ENCODE results near the gene MCFD2. TPM values are rescaled to one million over a fixed set of nuclear protein-coding genes. Genes with fewer than 3 reads are reported as not detected.

MCFD2 gene
- total RNA-seq, 1 donor = 265 TPM

DNA sequence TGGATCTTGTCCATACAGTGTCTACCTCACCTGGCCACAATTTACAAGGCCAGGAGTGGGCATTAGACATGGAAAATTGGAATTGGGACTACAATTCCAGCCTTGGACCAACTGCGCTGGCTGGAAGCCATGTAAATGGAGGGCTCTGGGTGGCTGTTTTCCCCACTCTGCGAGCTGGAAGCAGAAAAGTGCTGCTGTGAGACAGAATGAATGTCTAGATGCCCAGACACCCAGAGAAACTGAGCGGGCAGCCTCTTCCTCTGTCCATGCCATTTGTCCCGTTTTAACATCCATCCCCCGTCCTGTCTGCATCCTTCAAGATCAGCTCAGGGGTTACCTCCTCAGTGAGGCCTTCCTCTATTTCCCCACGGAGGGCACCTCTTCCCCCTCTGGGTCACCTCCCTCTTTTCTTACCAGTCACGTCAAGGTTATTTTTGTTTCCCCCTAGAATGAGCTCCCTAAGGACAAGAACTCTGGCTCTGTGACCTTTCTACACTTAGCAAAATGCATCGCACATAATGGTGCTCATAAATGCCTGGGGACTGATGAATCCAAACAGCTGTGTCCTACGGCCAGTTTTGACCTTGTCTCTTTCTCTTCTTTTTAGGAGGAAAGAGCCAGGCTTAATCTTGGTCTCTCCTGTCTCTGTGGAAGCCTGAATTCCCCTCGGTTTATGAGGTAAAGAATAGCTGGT lies 41.2 kb downstream of the MCFD2 start:
- TF ChIP-seq, protein P1, sequence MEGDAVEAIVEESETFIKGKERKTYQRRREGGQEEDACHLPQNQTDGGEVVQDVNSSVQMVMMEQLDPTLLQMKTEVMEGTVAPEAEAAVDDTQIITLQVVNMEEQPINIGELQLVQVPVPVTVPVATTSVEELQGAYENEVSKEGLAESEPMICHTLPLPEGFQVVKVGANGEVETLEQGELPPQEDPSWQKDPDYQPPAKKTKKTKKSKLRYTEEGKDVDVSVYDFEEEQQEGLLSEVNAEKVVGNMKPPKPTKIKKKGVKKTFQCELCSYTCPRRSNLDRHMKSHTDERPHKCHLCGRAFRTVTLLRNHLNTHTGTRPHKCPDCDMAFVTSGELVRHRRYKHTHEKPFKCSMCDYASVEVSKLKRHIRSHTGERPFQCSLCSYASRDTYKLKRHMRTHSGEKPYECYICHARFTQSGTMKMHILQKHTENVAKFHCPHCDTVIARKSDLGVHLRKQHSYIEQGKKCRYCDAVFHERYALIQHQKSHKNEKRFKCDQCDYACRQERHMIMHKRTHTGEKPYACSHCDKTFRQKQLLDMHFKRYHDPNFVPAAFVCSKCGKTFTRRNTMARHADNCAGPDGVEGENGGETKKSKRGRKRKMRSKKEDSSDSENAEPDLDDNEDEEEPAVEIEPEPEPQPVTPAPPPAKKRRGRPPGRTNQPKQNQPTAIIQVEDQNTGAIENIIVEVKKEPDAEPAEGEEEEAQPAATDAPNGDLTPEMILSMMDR (IDR thresholded peaks at IDR 0.05; ENCODE audit: insufficient read depth, low read length) = no peak
- DNase-seq (ENCODE audit: low read depth) = no peak
- no peak overlapping the region for H3K4me3 ChIP-seq (ENCODE audit: low read depth, low read length)

DNA sequence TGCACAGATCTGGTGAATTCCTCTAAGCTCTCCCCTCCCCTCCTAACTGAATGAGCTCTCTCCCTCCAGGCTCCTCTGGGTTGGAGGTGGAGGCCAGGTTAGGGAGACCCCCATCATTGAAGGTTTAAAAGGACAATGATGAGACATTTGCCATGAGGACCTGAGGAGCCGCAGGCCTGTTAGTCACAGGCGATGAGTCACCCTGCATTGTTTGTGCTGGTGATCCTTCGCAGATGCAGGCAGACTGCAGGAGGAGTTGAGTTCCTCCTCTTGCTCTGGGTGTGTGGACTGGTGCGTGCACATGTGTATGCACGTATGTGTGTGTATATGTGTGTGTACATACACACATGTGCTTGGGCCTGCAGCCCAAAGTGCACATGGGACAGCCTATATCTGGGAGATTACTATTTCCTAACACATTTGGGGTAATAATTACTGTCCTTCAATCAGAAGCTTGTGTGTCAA lies 42.0 kb downstream of the MCFD2 start:
- H3K4me3 ChIP-seq (ENCODE audit: low read depth, low read length) = no peak overlapping the region
- TF ChIP-seq, protein P1 (IDR thresholded peaks at IDR 0.05; ENCODE audit: insufficient read depth, low read length) = no peak
- peak; percentile 94 for DNase-seq (ENCODE audit: low read depth)

GRCh38 chr2:46872902-46873603 lies 42.6 kb downstream of the MCFD2 start:
- no peak for DNase-seq (ENCODE audit: low read depth)
- no peak overlapping the region for H3K4me3 ChIP-seq (ENCODE audit: low read depth, low read length)
- TF ChIP-seq, protein P1 (IDR thresholded peaks at IDR 0.05; ENCODE audit: insufficient read depth, low read length) = no peak

- no peak for DNase-seq (ENCODE audit: low read depth)
- no peak overlapping the region for H3K4me3 ChIP-seq (ENCODE audit: low read depth, low read length)
- TF ChIP-seq, protein P1 (IDR thresholded peaks at IDR 0.05; ENCODE audit: insufficient read depth, low read length) = no peak
These were observed 43.6 kb downstream of the MCFD2 start for GRCh38 chr2:46871976-46872381.

- TF ChIP-seq, protein P1 (IDR thresholded peaks at IDR 0.05; ENCODE audit: insufficient read depth, low read length) = no peak
- peak; percentile 37 for DNase-seq (ENCODE audit: low read depth)
- no peak overlapping the region for H3K4me3 ChIP-seq (ENCODE audit: low read depth, low read length)
These were observed 45.4 kb downstream of the MCFD2 start for GRCh38 chr2:46870051-46870839.

DNA sequence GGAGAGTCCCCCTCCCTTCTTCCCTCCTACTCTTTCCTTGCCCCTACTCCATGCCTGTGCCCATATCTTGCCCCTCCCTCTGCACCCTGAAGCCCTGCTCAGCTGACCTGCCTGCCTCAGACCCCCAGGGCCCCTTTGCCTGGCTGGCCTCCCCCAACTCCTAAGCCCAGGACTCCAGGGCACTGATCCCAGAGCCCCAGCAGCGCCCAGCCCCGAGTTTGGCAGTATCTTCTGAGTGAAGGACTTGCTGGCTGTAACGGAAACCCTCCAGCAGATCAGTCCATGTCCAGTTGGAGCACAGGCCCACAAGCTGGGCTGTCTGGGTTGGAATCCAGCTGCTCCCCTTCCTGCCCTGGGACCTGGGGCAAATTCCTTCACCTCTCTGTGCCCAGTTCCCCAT lies 46.0 kb downstream of the MCFD2 start:
- DNase-seq (ENCODE audit: low read depth) = no peak
- H3K4me3 ChIP-seq (ENCODE audit: low read depth, low read length) = no peak overlapping the region
- TF ChIP-seq, protein P1 (IDR thresholded peaks at IDR 0.05; ENCODE audit: insufficient read depth, low read length) = no peak

Data from fibroblast of the aortic adventitia (primary cell).